Measurements from ENCODE around the gene OR1L4.

DNA sequence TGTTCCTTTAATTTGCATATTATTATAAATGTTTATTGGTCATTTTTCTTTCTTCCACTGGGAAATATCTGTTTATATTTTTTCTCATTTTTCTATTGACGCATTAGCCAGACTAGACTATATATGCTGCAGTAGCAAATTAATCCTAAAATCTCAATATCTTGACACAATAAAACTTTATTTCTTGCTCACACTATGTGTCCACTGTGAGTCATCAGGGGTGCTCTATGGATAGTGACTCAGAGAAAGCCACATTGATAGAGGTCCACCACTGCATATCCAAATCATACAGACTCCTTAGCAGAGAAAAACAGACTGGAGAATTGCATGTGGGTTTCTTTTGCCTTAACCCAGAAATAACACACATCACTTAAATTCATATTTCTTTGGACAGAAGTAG, 28.1 kb upstream of the OR1L4 start:
- TF ChIP-seq, protein P1, sequence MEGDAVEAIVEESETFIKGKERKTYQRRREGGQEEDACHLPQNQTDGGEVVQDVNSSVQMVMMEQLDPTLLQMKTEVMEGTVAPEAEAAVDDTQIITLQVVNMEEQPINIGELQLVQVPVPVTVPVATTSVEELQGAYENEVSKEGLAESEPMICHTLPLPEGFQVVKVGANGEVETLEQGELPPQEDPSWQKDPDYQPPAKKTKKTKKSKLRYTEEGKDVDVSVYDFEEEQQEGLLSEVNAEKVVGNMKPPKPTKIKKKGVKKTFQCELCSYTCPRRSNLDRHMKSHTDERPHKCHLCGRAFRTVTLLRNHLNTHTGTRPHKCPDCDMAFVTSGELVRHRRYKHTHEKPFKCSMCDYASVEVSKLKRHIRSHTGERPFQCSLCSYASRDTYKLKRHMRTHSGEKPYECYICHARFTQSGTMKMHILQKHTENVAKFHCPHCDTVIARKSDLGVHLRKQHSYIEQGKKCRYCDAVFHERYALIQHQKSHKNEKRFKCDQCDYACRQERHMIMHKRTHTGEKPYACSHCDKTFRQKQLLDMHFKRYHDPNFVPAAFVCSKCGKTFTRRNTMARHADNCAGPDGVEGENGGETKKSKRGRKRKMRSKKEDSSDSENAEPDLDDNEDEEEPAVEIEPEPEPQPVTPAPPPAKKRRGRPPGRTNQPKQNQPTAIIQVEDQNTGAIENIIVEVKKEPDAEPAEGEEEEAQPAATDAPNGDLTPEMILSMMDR (IDR thresholded peaks at IDR 0.05; ENCODE audit: low read depth, low read length) = no peak
- no peak for TF ChIP-seq POLR2A (IDR thresholded peaks at IDR 0.05; ENCODE audit: extremely low read depth, insufficient read length)

Data from NB4 (cell line).